ENCODE data around the gene PATJ.
"Not testable (repeated sequence)": the region's sequence is repeated elsewhere in the genome, so short reads cannot be mapped to it uniquely, and the experiment has no call there.

Gene PATJ

GRCh38 chr1:62181532-62181931 is 439.3 kb downstream of the PATJ start:
- no peak for DNase-seq

GRCh38 chr1:62182157-62182556 is 439.9 kb downstream of the PATJ start:
- not testable (repeated sequence) for DNase-seq

- not testable (repeated sequence) for DNase-seq
Measured at GRCh38 chr1:62183164-62184020, 441.1 kb downstream of the PATJ start.

- no peak for DNase-seq
Measured at GRCh38 chr1:62184336-62184735, 442.1 kb downstream of the PATJ start.

GRCh38 chr1:62185233-62185632 is 443.0 kb downstream of the PATJ start:
- not testable (repeated sequence) for DNase-seq

GRCh38 chr1:62185677-62186076 is 443.4 kb downstream of the PATJ start:
- no peak for DNase-seq

GRCh38 chr1:62187548-62187947 is 445.3 kb downstream of the PATJ start:
- no peak for DNase-seq

- DNase-seq = no peak
Measured at GRCh38 chr1:62188111-62188510, 445.8 kb downstream of the PATJ start.

GRCh38 chr1:62194651-62195544 is 452.6 kb downstream of the PATJ start, which contains the start of gene L1TD1:
L1TD1 (plus strand) TSS chr1:62194849; CDS start chr1:62206629, 11,780 bp downstream.
- DNase-seq = no peak

- no peak for DNase-seq
Measured at GRCh38 chr1:62196086-62196690, 453.9 kb downstream of the PATJ start.

- DNase-seq = no peak
Measured at GRCh38 chr1:62198069-62198780, 455.9 kb downstream of the PATJ start.

GRCh38 chr1:62198781-62199125 is 456.5 kb downstream of the PATJ start:
- no peak for DNase-seq

GRCh38 chr1:62207187-62207586 is 464.9 kb downstream of the PATJ start:
- DNase-seq = no peak

- no peak for DNase-seq
Measured at GRCh38 chr1:62208087-62208486, 465.8 kb downstream of the PATJ start.

GRCh38 chr1:62208970-62209369 is 466.7 kb downstream of the PATJ start:
- DNase-seq = no peak

- no peak for DNase-seq
Measured at GRCh38 chr1:62209931-62210595, 467.8 kb downstream of the PATJ start.

GRCh38 chr1:62210960-62211359 is 468.7 kb downstream of the PATJ start:
- DNase-seq = no peak

- no peak for DNase-seq
Measured at GRCh38 chr1:62212411-62212810, 470.1 kb downstream of the PATJ start.

GRCh38 chr1:62213075-62213914 is 471.0 kb downstream of the PATJ start:
- no peak for DNase-seq

GRCh38 chr1:62218604-62219003 is 476.3 kb downstream of the PATJ start:
- DNase-seq = no peak

GRCh38 chr1:62220456-62220855 is 478.2 kb downstream of the PATJ start:
- not testable (repeated sequence) for DNase-seq

Measured in CD4-positive, alpha-beta T cell treated with Interferon gamma for 1 hour (primary cell).